Endothelial cell of umbilical vein (primary cell): ENCODE results near the gene CDH20. TPM values are rescaled to one million over a fixed set of nuclear protein-coding genes. Genes with fewer than 3 reads are reported as not detected.

Experiments used
- BruUV-seq: library from RNA; stranded (reverse); fragments of 400-500 nt; replicated peaks from 2 replicates; lab custom pipeline; 2021; lab: Mats Ljungman, UMichigan
- CTCF ChIA-PET: fragments of 300-600, 350-600 bp; sonication (Branson Sonifier 250); formaldehyde crosslinking; loops from one replicate; lab custom pipeline; 2021; ENCODE audit warnings: antibody characterized with exemption, inconsistent platforms; lab: Charles Lee
- POLR2A ChIA-PET: fragments of 300-600, 350-600 bp; sonication (Branson Sonifier 250); formaldehyde crosslinking; loops from one replicate; lab custom pipeline; 2021; ENCODE audit warnings: antibody characterized with exemption, inconsistent platforms; lab: Charles Lee
- DNase-seq: peaks from one replicate; pipeline ENCODE4 v3.0.0-alpha.2; 2011; ENCODE audit warnings: low read depth, low spot score
- FAIRE-seq: peaks from 2 replicates; lab custom pipeline; 2011; peaks lifted over from hg19 to GRCh38; lab: Jason Lieb, UNC
- H2AFZ ChIP-seq: 2 replicates; pipeline ENCODE4 v1.6.0; 2012; ENCODE audit warnings: low read depth, low read length, control low read depth, inconsistent platforms
- H3K27ac ChIP-seq: 2 replicates; pipeline ENCODE4 v1.5.1; 2011; ENCODE audit warnings: low read depth, mild to moderate bottlenecking, control low read depth, low read length, moderate library complexity; ENCODE audit not compliant: insufficient read depth
- H3K27me3 ChIP-seq, 2 experiments: 2 replicates each; pipeline versions ENCODE4 v1.6.0 to v1.6.1; 2011; ENCODE audit warnings: low read length in 2 of 2, mixed read lengths in 1 of 2; ENCODE audit not compliant: control insufficient read depth in 2 of 2, insufficient read depth in 2 of 2
- H3K36me3 ChIP-seq, 2 experiments: 2 replicates in 1 of 2; 3 replicates in 1 of 2; pipeline ENCODE4 v1.5.1; 2011; ENCODE audit warnings: low read length in 2 of 2, mild to moderate bottlenecking in 1 of 2, moderate library complexity in 1 of 2; ENCODE audit not compliant: control insufficient read depth in 2 of 2, insufficient read depth in 2 of 2; ENCODE audit errors: extremely low read depth in 1 of 2
- H3K4me1 ChIP-seq: 3 replicates; pipeline ENCODE4 v1.5.1; 2011; ENCODE audit warnings: mild to moderate bottlenecking, low read length; ENCODE audit not compliant: control insufficient read depth, insufficient read depth; ENCODE audit errors: extremely low read depth
- H3K4me2 ChIP-seq: 2 replicates; pipeline ENCODE4 v1.6.1; 2011; ENCODE audit warnings: low read length, control low read depth, mixed read lengths; ENCODE audit not compliant: insufficient read depth
- H3K4me3 ChIP-seq, 3 experiments: fragments of 200-600 bp in 1 of 3; sonication (generic), shearing (Covaris generic) in 1 of 3; replicated peaks in 1 of 3; 2 replicates each; pipeline ENCODE4 v1.5.1; 2011 to 2016; ENCODE audit warnings: control low read depth in 3 of 3, low read length in 3 of 3, mild to moderate bottlenecking in 2 of 3, inconsistent platforms in 1 of 3, low read depth in 1 of 3, moderate library complexity in 1 of 3; ENCODE audit not compliant: insufficient read depth in 1 of 3
- H3K79me2 ChIP-seq: 2 replicates; pipeline ENCODE4 v1.6.0; 2012; ENCODE audit warnings: low read length, inconsistent platforms; ENCODE audit not compliant: control insufficient read depth, insufficient read depth
- H3K9ac ChIP-seq: replicated peaks from 2 replicates; pipeline ENCODE3; 2011; ENCODE audit warnings: low read length, control low read depth; ENCODE audit not compliant: insufficient read depth; ENCODE audit errors: extremely low read depth
- H3K9me1 ChIP-seq: replicated peaks from 3 replicates; pipeline ENCODE4 v1.6.0; 2011; ENCODE audit warnings: mild to moderate bottlenecking, low read length; ENCODE audit not compliant: control insufficient read depth, insufficient read depth; ENCODE audit errors: extremely low read depth
- H3K9me3 ChIP-seq: replicated peaks from 2 replicates; pipeline ENCODE4 v1.5.1; 2012; ENCODE audit warnings: low read length, inconsistent platforms; ENCODE audit not compliant: control insufficient read depth, insufficient read depth
- H4K20me1 ChIP-seq: replicated peaks from 2 replicates; pipeline ENCODE3; 2011; ENCODE audit warnings: mild to moderate bottlenecking, low read length; ENCODE audit not compliant: control insufficient read depth, insufficient read depth; ENCODE audit errors: extremely low read depth
- EZH2 ChIP-seq: IDR thresholded peaks from 2 replicates; pipeline ENCODE4 v1.6.1; 2012; ENCODE audit warnings: borderline replicate concordance, low read depth, mild to moderate bottlenecking, moderate library complexity, low read length, inconsistent platforms; ENCODE audit not compliant: severe bottlenecking
- FOS ChIP-seq: IDR thresholded peaks from 2 replicates; pipeline ENCODE4 v1.6.1; 2011; ENCODE audit warnings: mild to moderate bottlenecking, low read length, moderate library complexity, borderline replicate concordance; ENCODE audit not compliant: insufficient read depth
- GATA2 ChIP-seq: IDR thresholded peaks from 2 replicates; pipeline ENCODE4 v1.7.0; 2011; ENCODE audit warnings: low read depth, mild to moderate bottlenecking, moderate library complexity, mixed read lengths, low read length; ENCODE audit not compliant: insufficient read length, insufficient read depth
- JUN ChIP-seq: IDR thresholded peaks from 2 replicates; pipeline ENCODE4 v1.6.1; 2011; ENCODE audit warnings: borderline replicate concordance, low read depth; ENCODE audit not compliant: insufficient read length, insufficient read depth
- MYC ChIP-seq: IDR thresholded peaks from one replicate; pipeline ENCODE4 v1.6.1; 2011; ENCODE audit warnings: mild to moderate bottlenecking, low read depth, low read length
- POLR2A ChIP-seq: IDR thresholded peaks from 2 replicates; pipeline ENCODE4 v1.6.1; 2012; ENCODE audit warnings: low read depth, mild to moderate bottlenecking, control low read depth, low read length
- POLR2AphosphoS5 ChIP-seq: IDR thresholded peaks from 2 replicates; pipeline ENCODE4 v1.6.1; 2012; ENCODE audit warnings: low read depth, mild to moderate bottlenecking, control low read depth, low read length, moderate library complexity; ENCODE audit not compliant: insufficient read depth
- dilution Hi-C: fragments of 300-500 bp; cut with MboI; formaldehyde crosslinking; loops from one replicate; pipeline ENCODE4 v1.15.0; 2019; ENCODE audit warnings: low sequenced_read_pairs; ENCODE audit not compliant: extremely low pct_ligation_motif_present
- intact Hi-C: fragments of 100-400 bp; cut with micrococcal nuclease; formaldehyde crosslinking; loops from one replicate; pipeline ENCODE4 v1.10.0; 2022
- polyA plus RNA-seq, 4 experiments: library from polyadenylated mRNA; depleted of rRNA in 3 of 4; stranded (reverse) in 3 of 4; unstranded in 1 of 4; fragments of >200 nt; gene quantifications; 2 replicates each; pipeline versions ENCODE4 v1.2.1 to v1.2.3, GENCODE V29; 2011 to 2012; ENCODE audit warnings: missing spikeins in 1 of 4
- total RNA-seq: library from RNA; stranded (reverse); gene quantifications from 2 replicates; pipeline ENCODE4 v1.2.3, GENCODE V29; 2021
- TF ChIP-seq, protein P1 (sequence below): IDR thresholded peaks from 2 replicates; pipeline ENCODE4 v1.6.1; 2011; ENCODE audit not compliant: insufficient read depth, insufficient read length
- TF ChIP-seq, protein P2 (sequence below), 2 donors: IDR thresholded peaks; 1 replicate in 1 of 2; 2 replicates in 1 of 2; pipeline ENCODE4 v1.5.1; 2011; ENCODE audit warnings: low read length in 2 of 2, mild to moderate bottlenecking in 2 of 2, moderate library complexity in 2 of 2, control low read depth in 1 of 2, inconsistent platforms in 1 of 2, low read depth in 1 of 2; ENCODE audit not compliant: insufficient read depth in 1 of 2; ENCODE audit errors: extremely low read depth in 1 of 2

Gene CDH20
- total and polyA plus RNA-seq, 2 donors (not counting 3 experiments of a cell fraction or from before 2014, with no cell fraction given) = not detected

DNA sequence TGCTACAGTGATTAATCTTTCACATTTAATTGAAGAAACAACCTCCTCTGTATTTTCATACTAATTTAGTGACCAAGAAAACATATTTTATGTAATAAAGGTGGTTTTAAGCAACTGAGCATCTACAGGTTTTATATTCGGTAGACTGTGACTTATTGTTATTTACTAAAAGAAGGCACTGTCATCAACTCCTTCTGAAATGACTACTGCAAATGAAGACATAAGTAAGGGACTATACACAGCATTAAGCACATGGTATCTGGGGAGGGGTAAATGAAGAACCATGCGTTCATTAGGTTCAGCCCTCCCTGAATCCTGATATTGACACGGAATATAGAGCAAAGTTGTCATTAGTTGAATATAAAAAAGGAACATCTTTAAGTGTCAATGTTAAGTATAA lies 4.3 kb downstream of the CDH20 start:
- TF ChIP-seq EZH2 (no peak), FOS (no peak), MYC (no peak), JUN (no peak), GATA2 (no peak), POLR2AphosphoS5 (no peak), POLR2A (no peak)
- TF ChIP-seq, protein P1, sequence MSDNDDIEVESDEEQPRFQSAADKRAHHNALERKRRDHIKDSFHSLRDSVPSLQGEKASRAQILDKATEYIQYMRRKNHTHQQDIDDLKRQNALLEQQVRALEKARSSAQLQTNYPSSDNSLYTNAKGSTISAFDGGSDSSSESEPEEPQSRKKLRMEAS = no peak
- TF ChIP-seq, protein P2, sequence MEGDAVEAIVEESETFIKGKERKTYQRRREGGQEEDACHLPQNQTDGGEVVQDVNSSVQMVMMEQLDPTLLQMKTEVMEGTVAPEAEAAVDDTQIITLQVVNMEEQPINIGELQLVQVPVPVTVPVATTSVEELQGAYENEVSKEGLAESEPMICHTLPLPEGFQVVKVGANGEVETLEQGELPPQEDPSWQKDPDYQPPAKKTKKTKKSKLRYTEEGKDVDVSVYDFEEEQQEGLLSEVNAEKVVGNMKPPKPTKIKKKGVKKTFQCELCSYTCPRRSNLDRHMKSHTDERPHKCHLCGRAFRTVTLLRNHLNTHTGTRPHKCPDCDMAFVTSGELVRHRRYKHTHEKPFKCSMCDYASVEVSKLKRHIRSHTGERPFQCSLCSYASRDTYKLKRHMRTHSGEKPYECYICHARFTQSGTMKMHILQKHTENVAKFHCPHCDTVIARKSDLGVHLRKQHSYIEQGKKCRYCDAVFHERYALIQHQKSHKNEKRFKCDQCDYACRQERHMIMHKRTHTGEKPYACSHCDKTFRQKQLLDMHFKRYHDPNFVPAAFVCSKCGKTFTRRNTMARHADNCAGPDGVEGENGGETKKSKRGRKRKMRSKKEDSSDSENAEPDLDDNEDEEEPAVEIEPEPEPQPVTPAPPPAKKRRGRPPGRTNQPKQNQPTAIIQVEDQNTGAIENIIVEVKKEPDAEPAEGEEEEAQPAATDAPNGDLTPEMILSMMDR (IDR thresholded peaks at IDR 0.05; ENCODE audit: extremely low read depth in 1 of 2, insufficient read depth in 1 of 2, low read depth in 1 of 2, low read length in 2 of 2) = no peak
- Histone ChIP-seq H3K9me1 (no peaks in the 10 kb centered on the region), H2AFZ (no peak overlapping the region), H3K27me3 (peaks cover 14 to 18% of the 10 kb centered on the region in 2 experiments), H3K4me3 (no peak overlapping the region), H3K4me2 (no peak overlapping the region), H3K27ac (no peak overlapping the region), H3K9ac (no peak overlapping the region), H4K20me1 (no peaks in the 10 kb centered on the region), H3K79me2 (no peaks in the 10 kb centered on the region), H3K4me1 (peaks cover 11% of the 10 kb centered on the region), H3K36me3 (no peaks in the 10 kb centered on the region), H3K9me3 (no peaks in the 10 kb centered on the region)
- ChIA-PET CTCF (no interaction called here), POLR2A (no interaction called here)
- dilution Hi-C loops = no loop called here
- no TSS peak for BruUV-seq
- FAIRE-seq = no peak
- intact Hi-C loops = no loop called here
- no peak for DNase-seq
